K562 (cell line): Measurements from ENCODE around the gene SLC25A1.

Source experiments
- ATF7 ChIP-seq: fragments of 450-650 bp; IDR thresholded peaks from 2 replicates; pipeline ENCODE4 v1.7.1; 2014; ENCODE audit warnings: mild to moderate bottlenecking, moderate library complexity
- BCOR ChIP-seq: fragments of 450-650 bp; IDR thresholded peaks from 2 replicates; pipeline ENCODE4 v1.6.1; 2016
- CHD2 ChIP-seq: IDR thresholded peaks from 2 replicates; pipeline ENCODE4 v1.6.1; 2011; ENCODE audit warnings: low read depth, low read length
- CHD4 ChIP-seq: fragments of 200-600 bp; sonication (generic); IDR thresholded peaks from 3 replicates; pipeline ENCODE4 v1.6.1; 2012; ENCODE audit warnings: low read depth, mild to moderate bottlenecking, mixed read lengths, low read length, inconsistent platforms; ENCODE audit not compliant: insufficient read depth, insufficient replicate concordance, poor library complexity, severe bottlenecking
- CREB1 ChIP-seq, 2 experiments: sonication (generic) in 1 of 2; formaldehyde crosslinking in 1 of 2; IDR thresholded peaks; 2 replicates each; pipeline versions ENCODE4 v1.6.1 to v1.8.0; 2012 to 2022; ENCODE audit warnings: inconsistent platforms in 1 of 2, mild to moderate bottlenecking in 1 of 2, missing genetic modification reagents in 1 of 2, moderate library complexity in 1 of 2
- ELF4 ChIP-seq: fragments of 450-650 bp; formaldehyde crosslinking; IDR thresholded peaks from 2 replicates; pipeline ENCODE4 v1.4.0; 2022; ENCODE audit warnings: missing genetic modification characterization
- ETV1 ChIP-seq: fragments of 450-650 bp; conservative IDR thresholded peaks from 2 replicates; pipeline ENCODE4 v1.6.1; 2016; ENCODE audit warnings: missing genetic modification characterization, control low read depth, low read depth, missing compliant biosample characterization
- EZH2 ChIP-seq: IDR thresholded peaks from 2 replicates; pipeline ENCODE4 v1.6.1; 2012; ENCODE audit warnings: low read depth, mild to moderate bottlenecking, inconsistent platforms, low read length, borderline replicate concordance
- GABPB2 ChIP-seq: fragments of 250-450 bp; sonication (Bioruptor Pico); conservative IDR thresholded peaks from 2 replicates; pipeline ENCODE4 v1.5.1; 2021; ENCODE audit warnings: mild to moderate bottlenecking
- HDAC3 ChIP-seq: fragments of 450-650 bp; IDR thresholded peaks from 2 replicates; pipeline ENCODE4 v1.6.1; 2018; ENCODE audit warnings: borderline replicate concordance, mild to moderate bottlenecking, moderate library complexity; ENCODE audit not compliant: partially characterized antibody
- MAX ChIP-seq: sonication (generic); formaldehyde crosslinking; IDR thresholded peaks from 2 replicates; pipeline ENCODE4 v1.9.0; 2022; ENCODE audit warnings: mild to moderate bottlenecking, missing genetic modification reagents
- POLR2A ChIP-seq: fragments of 450-650 bp; conservative IDR thresholded peaks from 2 replicates; pipeline ENCODE4 v1.6.1; 2016
- REST ChIP-seq, 2 experiments: fragments of 450-650 bp; formaldehyde crosslinking in 1 of 2; IDR thresholded peaks; 2 replicates each; pipeline versions ENCODE4 v1.4.0 to v1.6.1; 2014 to 2020; ENCODE audit warnings: mild to moderate bottlenecking in 2 of 2, borderline replicate concordance in 1 of 2, low read depth in 1 of 2
- TFE3 ChIP-seq: fragments of 450-650 bp; formaldehyde crosslinking; IDR thresholded peaks from 2 replicates; pipeline ENCODE4 v1.4.0; 2020; ENCODE audit warnings: mild to moderate bottlenecking, mixed read lengths

- TF ChIP-seq REST (IDR thresholded peaks at IDR 0.05; ENCODE audit: borderline replicate concordance): no peak
- TF ChIP-seq REST (CRISPR knock-in tag; IDR thresholded peaks at IDR 0.05; ENCODE audit: low read depth): no peak
- no peak for TF ChIP-seq ELF4 (CRISPR knock-in tag)
- no peak for TF ChIP-seq ATF7
- no peak for TF ChIP-seq ETV1
- TF ChIP-seq TFE3 (CRISPR knock-in tag): no peak
- no peak for TF ChIP-seq BCOR
- no peak for TF ChIP-seq CREB1 (IDR thresholded peaks at IDR 0.05)
- no peak for TF ChIP-seq CREB1 (CRISPR knock-in tag; IDR thresholded peaks at IDR 0.05)
- no peak for TF ChIP-seq MAX (CRISPR knock-in tag)
- no peak for TF ChIP-seq EZH2
- TF ChIP-seq CHD2: no peak
- no peak for TF ChIP-seq HDAC3
- TF ChIP-seq CHD4: no peak
- no peak for TF ChIP-seq POLR2A
- no peak for TF ChIP-seq GABPB2
Observed at GRCh38 chr22:19147195-19147780, 31.2 kb downstream of the SLC25A1 start.
